AG09309 (cell line): Measurements from ENCODE around the gene TPST2.

Source experiments
- DNase-seq: peaks from one replicate; pipeline ENCODE4 v3.0.0-alpha.2; 2010; ENCODE audit warnings: low read depth
- H3K4me3 ChIP-seq: 2 replicates; pipeline ENCODE4 v1.5.1; 2011; ENCODE audit warnings: mild to moderate bottlenecking, low read depth, low read length, moderate library complexity; ENCODE audit not compliant: control insufficient read depth
- TF ChIP-seq, protein P1 (sequence below): IDR thresholded peaks from 2 replicates; pipeline ENCODE4 v1.5.1; 2011; ENCODE audit warnings: mild to moderate bottlenecking, low read depth, low read length, inconsistent platforms; ENCODE audit not compliant: insufficient read depth, control insufficient read depth; ENCODE audit errors: missing control alignments

Gene TPST2

DNA sequence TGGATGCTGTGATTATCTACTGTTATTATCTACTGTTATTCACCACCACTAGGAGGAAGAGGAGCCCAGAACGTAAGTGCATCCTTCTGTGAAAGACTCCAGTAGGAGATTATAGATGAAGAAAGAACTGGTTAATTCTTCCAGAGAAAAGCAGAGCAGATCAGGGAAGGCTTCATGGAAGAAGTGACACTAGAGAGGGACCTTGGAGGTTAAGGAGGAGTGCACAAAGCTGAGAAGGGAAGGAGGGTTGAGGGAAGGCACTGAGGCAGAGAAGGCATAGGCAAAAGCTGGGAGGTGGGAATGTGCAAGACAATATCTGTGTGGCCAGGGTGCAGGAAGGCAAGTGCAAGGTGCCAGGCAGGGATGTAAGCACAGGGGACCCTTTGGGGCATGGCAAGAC lies 14.4 kb upstream of the TPST2 start:
- no peak for DNase-seq
- TF ChIP-seq, protein P1, sequence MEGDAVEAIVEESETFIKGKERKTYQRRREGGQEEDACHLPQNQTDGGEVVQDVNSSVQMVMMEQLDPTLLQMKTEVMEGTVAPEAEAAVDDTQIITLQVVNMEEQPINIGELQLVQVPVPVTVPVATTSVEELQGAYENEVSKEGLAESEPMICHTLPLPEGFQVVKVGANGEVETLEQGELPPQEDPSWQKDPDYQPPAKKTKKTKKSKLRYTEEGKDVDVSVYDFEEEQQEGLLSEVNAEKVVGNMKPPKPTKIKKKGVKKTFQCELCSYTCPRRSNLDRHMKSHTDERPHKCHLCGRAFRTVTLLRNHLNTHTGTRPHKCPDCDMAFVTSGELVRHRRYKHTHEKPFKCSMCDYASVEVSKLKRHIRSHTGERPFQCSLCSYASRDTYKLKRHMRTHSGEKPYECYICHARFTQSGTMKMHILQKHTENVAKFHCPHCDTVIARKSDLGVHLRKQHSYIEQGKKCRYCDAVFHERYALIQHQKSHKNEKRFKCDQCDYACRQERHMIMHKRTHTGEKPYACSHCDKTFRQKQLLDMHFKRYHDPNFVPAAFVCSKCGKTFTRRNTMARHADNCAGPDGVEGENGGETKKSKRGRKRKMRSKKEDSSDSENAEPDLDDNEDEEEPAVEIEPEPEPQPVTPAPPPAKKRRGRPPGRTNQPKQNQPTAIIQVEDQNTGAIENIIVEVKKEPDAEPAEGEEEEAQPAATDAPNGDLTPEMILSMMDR, result no peak

DNA sequence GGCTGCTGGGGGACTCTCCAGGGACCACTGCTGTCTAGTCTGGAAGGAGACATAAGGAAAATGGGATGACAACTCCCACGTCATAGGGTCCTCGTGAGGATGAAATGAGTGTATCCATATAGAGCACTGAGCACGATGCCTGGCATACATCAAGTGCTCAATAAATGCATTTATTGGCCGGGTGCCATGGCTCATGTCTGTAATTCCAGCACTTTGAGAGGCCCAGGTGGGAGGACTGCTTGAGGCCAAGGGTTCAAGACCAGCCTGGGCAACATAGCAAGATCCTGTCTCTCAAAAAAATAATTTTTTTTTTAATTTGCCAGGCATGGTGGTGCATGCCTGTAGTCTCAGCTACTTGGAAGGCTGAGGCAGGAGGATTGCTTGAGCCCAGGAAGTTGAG lies 12.2 kb upstream of the TPST2 start:
- no peak for DNase-seq
- no peak overlapping the region for H3K4me3 ChIP-seq
- TF ChIP-seq, protein P1, result no peak

More for the DNA sequence above, 14.4 kb upstream of the TPST2 start:
- no peak overlapping the region for H3K4me3 ChIP-seq

DNA sequence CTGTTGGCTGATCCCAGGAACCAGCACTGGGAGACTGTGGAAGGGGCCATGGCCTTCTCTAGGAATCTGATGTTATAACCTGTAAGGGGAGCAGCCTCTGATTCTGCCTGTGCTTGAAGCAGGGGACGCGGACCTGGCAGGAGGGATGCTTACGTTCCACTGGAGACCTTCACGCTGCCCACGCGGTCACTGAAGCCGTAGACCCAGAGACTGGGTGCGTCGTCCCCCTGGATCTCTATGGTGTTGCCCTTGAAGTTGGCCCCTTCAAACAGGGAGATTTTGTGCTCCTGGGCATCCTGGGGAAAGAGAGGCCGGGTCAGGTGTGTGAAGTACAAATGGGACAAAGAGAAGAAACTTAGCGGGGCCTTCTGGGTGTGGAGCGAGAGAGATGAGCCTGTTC lies 11.8 kb upstream of the TPST2 start:
- DNase-seq, result no peak
- TF ChIP-seq, protein P1, result no peak
- no peak overlapping the region for H3K4me3 ChIP-seq

DNA sequence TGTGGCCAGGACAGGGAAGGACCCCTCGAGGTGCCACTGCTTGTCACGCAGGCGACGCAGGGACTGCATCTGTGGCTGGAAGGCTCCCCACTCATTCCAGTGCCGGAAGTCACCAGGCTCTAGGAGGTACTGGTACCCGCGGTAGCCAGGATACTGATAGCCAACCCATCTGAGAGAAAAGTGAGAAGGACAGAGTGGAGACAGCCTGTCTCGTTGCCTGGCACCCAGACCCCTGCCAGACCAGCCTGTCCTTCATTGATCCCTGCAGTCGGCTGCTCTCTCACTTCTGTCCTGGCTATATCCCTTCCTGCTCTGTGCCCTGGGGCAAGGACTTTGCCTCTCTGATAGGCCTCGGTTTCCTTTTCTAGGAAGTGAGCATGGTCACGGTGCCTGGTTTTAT lies 9.6 kb upstream of the TPST2 start:
- no peak overlapping the region for H3K4me3 ChIP-seq
- no peak for DNase-seq
- TF ChIP-seq, protein P1, result no peak

DNA sequence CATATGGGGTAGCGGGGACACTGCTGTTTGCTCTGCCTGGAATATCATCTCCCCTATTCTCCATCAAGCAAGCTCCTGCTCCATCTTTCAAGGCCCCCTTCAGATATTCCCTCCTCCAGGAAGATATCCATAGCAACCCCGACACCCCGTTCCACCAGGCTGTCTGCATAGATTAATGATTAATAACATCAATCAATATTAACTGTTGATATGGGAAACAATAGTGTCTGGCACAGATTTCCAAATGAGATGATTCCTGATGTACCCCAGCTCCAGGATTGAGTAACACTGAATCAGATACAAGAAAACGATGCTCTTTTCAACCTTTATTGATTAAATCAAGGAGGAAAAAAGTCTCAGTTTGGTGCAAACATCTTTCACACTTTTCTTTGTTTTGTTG lies 7.5 kb upstream of the TPST2 start:
- TF ChIP-seq, protein P1, result no peak
- H3K4me3 ChIP-seq, result no peak overlapping the region
- no peak for DNase-seq

DNA sequence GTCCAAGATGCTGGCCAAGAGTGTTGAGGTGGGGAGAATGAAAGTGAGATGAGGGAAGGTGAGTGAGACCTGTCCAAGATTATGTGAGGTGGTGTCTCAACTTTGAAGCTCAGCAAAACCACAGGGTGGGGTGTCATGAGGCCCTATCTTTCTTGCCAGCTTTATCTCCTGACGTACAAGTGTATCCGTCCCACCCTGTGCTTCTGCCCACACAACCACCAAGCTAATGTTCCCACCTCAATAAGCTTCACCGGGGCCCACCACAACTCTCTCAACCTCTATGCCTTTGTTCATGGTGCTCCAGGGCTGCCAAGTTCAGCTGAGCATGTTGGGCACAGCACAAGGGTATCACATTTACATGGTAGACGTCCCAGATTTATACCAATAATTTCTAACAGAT lies 7.1 kb upstream of the TPST2 start:
- TF ChIP-seq, protein P1, result no peak
- DNase-seq, result no peak

DNA sequence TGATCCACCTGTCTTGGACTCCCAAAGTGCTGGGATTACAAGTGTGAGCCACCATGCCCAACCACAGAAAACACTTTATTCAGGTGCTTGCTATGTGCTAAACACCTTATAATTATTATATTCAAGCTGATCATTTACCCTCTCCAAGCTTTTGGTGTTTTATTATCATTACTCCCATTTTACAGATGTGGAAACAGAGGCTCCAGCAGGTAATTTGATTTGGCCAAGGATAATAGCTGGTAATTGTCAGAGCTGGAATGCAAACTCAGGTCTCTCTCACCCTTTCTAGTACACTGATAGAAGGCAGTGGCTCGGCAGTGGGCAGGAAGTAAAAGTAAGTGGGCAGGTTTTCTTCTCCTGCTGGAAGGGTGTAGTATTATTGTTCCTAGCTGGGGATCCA lies 3.8 kb upstream of the TPST2 start:
- TF ChIP-seq, protein P1, result no peak
- no peak for DNase-seq
- H3K4me3 ChIP-seq, result no peak overlapping the region

More for the DNA sequence above, 7.1 kb upstream of the TPST2 start:
- H3K4me3 ChIP-seq, result no peak overlapping the region
